T-helper 9 cell (primary cell): ENCODE data around the gene PHF21A.
"Not testable (repeated sequence)": the region's sequence is repeated elsewhere in the genome, so short reads cannot be mapped to it uniquely, and the experiment has no call there.

Experiments
- DNase-seq: peaks from one replicate; pipeline ENCODE4 v3.0.0-alpha.2; 2020

The PHF21A gene

GRCh38 chr11:45919806-45920530 is 201.3 kb downstream of the PHF21A start:
- no peak for DNase-seq

GRCh38 chr11:45918962-45919675 is 202.1 kb downstream of the PHF21A start:
- no peak for DNase-seq

- DNase-seq, result peak; percentile 61
Observed at GRCh38 chr11:45918331-45918941, 202.8 kb downstream of the PHF21A start.

- DNase-seq, result peak; percentile 89
Observed at GRCh38 chr11:45917623-45918330, 203.5 kb downstream of the PHF21A start, which contains the start of gene PEX16. Gene PEX16 (minus strand): TSS chr11:45917877. CDS start chr11:45917811, 66 bp downstream.

- no peak for DNase-seq
Observed at GRCh38 chr11:45917286-45917622, 204.0 kb downstream of the PHF21A start.

GRCh38 chr11:45915446-45915845 is 205.8 kb downstream of the PHF21A start:
- DNase-seq, result no peak

- DNase-seq, result no peak
Observed at GRCh38 chr11:45913942-45914635, 207.2 kb downstream of the PHF21A start.

- DNase-seq, result no peak
Observed at GRCh38 chr11:45913514-45913913, 207.7 kb downstream of the PHF21A start.

GRCh38 chr11:45910623-45911022 is 210.6 kb downstream of the PHF21A start:
- DNase-seq, result no peak

- DNase-seq, result no peak
Observed at GRCh38 chr11:45909594-45910475, 211.4 kb downstream of the PHF21A start.

- no peak for DNase-seq
Observed at GRCh38 chr11:45907911-45908370, 213.3 kb downstream of the PHF21A start.

- no peak for DNase-seq
Observed at GRCh38 chr11:45906965-45907611, 214.2 kb downstream of the PHF21A start, which contains the start of gene FREY1. Gene FREY1 (minus strand): TSS chr11:45907271. CDS start chr11:45907245, 26 bp downstream.

GRCh38 chr11:45906096-45906682 is 215.1 kb downstream of the PHF21A start:
- DNase-seq, result no peak

GRCh38 chr11:45905576-45905975 is 215.7 kb downstream of the PHF21A start:
- not testable (repeated sequence) for DNase-seq

GRCh38 chr11:45905095-45905494 is 216.2 kb downstream of the PHF21A start:
- no peak for DNase-seq

GRCh38 chr11:45904309-45904915 is 216.8 kb downstream of the PHF21A start:
- no peak for DNase-seq

GRCh38 chr11:45902452-45903380 is 218.5 kb downstream of the PHF21A start:
- DNase-seq, result no peak

- no peak for DNase-seq
Observed at GRCh38 chr11:45901626-45902025, 219.6 kb downstream of the PHF21A start.
